ENCODE data around the gene TFIP11.

The TFIP11 gene

DNA sequence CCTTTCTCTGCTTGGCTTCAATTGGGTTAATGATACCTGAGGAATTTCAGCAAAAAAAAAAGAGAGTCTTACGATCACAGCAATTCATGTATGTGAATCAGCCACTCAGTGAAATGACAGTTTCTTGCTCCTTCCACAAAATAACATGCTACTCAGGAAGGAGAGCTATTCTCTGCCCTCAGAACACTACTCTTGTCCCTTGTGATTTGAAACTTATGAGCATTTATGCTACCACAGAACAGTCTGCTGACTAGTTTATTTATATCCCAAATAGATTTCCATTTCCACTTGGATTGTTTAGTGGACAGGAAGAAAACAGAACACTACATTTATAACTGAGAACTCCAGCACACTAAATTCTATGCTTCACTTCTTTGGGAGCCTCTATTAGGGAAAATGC, 8.5 kb downstream of the TFIP11 start:
- no peak for DNase-seq (ENCODE audit: low read depth in 2 of 2)

DNA sequence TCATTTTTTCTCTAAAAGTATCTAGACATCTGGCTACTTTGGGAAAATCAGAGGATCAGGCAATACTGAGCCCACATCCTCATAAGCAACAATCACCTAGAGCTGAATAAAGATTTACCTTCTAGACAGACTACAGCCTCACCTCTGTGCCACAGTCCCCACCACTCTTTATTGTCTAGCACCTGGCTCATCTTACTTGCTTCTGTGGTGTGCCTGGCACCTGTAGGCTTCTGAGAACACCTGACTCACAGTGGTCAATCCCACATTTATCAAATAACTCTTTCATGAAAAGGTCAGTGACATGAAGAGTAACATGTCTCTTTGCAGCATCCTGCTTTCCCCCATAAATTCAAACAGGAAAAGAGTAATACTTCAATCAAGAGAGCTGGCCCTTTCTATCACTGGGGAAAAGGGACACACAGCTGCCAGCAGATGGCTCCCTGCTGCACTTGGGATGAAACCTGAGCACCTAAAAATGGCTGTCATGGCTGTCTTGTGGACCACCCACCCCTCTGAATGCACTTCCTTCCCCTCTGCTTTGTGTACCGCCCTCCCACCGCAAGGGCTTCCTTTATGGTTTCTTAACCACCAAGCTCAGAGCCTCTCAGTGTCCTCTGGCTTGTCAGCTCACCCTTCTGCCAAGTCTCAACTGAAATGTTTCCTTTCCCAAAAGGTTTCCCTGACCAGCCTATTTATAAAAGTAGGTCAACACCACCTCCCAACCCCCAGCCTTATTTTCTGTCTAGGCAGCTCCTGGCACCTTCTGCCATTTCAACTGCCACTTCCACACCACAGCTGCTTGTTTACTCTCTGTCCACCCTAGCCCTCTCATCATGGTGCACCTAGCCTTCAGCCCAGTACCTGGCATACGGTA, 9.3 kb downstream of the TFIP11 start:
- peak; percentile 29 to 33 for DNase-seq (ENCODE audit: low read depth in 2 of 2)

DNA sequence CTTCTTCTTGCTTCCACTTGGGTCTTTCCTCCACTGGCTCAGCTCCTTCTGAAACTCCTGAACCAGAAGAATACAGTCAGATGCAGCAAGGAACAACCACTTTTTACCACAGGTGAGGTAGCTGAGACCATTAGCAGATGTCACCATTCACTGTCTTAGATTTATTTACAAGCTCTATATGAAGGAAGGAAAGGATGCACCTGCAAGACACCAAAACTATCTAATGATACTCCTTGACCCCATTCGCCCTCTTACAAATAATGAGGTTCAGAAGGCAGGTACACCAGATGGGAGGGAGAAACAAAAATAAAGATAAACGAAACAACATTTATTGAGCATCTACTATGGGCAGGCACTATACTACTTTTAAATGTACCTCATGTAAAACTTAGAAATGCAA, 10.3 kb downstream of the TFIP11 start:
- no peak for DNase-seq (ENCODE audit: low read depth in 2 of 2)

DNA sequence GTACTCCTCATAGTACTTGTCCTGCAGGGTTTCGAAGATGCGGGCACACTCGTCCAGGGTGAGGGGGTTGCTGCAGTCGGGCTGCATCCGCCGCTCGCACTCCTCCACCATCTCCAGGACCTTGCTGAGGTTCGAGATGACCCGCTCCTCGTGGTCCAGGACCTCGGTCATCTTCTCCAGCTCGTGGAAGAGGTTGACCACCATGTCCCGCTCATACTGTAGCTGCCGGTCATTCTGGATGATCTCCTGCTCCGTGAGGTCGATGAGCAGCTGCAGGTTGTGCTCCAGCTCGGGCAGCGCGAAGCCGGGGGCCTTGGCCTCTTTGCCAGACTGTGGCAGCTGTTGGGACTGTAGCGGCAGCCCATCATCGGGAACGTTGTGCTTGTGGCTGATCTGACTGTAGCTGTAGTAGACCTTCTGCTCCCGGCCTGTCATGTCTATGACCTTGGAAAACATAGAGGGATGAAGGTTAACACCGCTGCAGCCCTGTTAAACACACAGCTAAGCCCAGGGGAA, 13.0 kb downstream of the TFIP11 start:
- no peak for DNase-seq (ENCODE audit: low read depth in 2 of 2)

DNA sequence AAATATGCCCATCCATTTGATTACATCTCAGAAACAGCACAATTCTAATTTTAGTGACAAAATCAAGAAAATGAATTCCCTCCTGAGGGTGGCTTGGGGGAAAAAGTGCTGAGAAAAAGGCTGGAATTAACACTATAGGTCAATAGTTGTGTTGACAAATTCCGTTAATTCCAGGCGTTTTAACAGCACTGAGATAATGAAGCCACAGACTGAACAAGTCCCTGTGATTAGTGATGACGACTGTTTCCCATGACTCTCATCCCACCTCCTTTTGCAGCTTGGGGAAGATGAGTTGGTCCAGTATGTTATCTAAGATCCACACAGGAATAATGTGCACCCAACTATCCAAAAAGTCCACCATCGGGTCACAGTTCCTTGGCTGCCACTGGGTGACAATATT, 15.8 kb downstream of the TFIP11 start:
- no peak for DNase-seq (ENCODE audit: low read depth in 2 of 2)

DNA sequence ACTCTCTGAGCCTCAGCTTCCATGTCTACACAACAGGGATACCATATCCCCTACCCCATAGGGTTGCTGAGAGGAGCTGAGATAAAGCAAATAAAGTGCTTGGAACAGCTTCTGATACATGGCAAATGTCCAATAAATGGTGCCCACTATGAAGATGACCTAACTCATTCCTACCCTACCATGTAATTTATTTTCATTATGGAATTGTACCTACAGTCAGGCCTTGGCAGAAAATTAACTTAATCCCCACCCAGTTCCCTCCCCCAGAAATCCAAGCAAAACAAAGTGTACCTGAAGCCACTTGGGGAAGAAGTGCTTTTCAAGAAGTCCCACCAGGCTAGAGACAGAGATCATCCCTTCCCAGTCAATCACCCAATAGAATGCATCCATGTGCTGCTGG, 17.8 kb downstream of the TFIP11 start:
- no peak for DNase-seq (ENCODE audit: low read depth in 2 of 2)

DNA sequence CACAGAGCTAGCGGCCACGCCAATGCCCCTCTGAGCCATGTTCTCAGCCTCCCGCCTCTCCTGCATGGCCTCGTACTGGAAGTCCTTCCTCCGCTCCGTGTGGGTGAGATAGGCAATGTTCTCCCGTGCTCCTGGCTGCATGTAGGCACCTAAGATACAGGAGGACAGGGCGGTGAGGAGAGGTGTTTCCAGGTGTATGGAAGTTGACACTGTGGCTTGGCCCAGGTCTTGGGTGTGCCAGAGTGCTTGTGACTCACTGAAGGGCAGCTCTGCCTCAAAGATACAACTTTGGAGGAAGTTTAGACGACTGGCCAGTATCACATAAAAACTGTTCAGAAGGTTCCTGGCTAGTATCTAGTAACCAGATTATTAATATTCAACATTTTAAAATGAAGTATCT, 20.1 kb downstream of the TFIP11 start:
- no peak for DNase-seq (ENCODE audit: low read depth in 2 of 2)

DNA sequence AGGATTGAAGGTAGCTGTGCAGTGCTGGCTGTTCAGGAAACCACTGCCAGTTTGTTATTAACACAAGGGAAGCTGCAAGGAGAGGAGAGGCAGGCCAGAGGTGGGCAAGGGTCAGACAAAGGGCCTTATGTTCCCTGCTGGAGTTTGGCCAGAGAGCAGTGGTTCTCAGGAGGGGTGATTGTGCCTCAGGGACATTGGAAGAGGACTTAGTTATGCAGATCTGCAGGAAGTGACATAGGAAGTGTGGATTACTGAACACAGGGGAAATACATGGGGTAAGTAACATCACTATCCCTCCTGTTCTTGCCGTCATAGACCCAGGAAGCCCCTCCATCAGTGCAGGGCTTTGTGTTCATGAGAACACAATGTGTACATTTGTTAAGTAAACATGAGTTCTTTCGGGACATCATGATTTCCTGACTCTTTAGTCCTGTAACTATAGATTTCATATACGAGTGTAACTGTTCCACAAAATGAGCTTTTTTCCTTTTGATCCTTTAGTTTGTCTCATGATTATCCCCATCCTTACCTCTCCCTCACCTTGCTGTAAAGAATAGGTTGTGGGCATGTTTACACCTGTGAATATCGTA, 22.7 kb downstream of the TFIP11 start:
- no peak for DNase-seq (ENCODE audit: low read depth in 2 of 2)

DNA sequence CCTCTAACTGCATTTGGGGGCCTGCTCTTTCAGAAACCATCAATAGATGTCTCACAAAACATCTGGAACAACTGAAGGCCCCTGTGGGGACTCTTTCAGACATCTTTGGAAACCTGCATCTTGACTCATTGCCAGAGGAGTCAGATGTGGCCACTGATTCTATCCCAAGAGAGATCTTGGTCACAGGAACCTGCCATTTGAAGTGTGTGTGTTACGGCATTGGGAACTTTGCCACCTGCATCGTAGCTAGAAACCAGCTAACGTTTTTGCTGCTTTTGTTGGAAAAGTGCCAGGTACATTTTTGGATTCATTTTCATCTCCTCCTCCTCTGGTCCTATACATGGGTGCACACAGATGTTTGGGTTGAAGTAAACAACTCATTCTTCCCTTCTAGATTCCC, 24.3 kb downstream of the TFIP11 start:
- DNase-seq (ENCODE audit: low read depth in 2 of 2) = no peak

DNA sequence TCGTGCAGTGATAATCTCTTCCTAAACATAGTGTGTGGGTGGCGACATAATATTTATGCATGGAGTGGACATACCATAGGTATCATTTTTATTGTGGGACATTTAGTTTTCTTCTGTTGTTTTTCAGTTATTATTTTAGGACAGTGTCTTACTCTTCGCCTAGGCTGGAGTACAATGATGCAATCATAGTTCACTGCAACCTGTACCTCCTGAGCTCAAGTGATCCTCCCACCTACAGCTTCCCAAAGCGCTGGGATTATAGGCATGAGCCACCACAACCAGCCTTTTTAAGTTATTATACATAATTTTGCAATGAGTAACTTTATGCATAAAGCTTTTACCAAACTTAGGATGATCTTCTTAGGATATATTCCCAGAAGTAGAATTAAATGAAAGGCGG, 25.9 kb downstream of the TFIP11 start:
- no peak for DNase-seq (ENCODE audit: low read depth in 2 of 2)

DNA sequence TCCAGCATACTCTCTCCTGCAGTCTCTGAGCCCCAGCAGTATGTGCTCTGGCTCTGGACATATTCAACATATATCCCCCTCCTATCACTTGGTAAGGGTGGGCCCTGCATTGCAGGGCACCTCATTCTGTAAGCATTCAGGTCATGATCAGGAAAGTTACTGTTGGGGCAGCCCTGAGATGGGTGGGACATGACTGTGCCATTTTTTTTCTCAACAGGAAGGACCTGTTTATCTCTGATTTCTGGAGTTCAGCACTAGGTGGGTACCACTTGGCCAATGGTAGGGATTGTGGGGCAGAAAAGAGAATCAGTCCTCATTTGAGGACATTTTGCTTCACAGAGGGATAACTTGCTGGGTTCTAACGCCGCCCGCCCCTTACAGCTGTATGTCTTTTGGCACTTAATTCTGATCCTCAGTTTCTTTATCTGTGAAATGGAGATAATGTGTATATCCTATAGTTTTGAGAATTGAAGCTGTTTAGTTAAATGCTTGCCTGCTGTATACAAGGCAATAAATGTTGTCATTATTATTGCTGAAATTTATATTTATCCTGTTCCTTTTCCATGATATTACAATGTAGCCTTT, 26.4 kb downstream of the TFIP11 start:
- no peak for DNase-seq (ENCODE audit: low read depth in 2 of 2)

DNA sequence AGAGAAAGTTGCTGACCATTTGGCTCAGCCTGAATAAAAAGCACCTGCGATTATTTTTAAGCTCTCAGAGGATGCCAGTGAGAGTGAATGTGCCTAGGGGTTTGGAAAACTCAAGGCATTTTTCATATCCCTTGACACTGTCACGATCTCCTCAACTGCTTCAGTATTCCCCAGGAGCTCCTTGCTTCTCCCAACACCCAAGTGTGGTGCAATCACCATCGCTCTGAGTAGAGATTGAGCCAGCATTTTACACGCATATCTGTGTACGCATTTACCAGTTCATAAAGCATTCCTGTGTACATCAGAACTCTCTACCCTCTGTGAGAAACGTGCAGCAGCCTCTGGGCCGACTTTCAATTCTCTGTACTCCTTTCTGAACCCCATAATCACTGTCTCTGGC, 27.3 kb downstream of the TFIP11 start:
- DNase-seq (ENCODE audit: low read depth in 2 of 2) = no peak

DNA sequence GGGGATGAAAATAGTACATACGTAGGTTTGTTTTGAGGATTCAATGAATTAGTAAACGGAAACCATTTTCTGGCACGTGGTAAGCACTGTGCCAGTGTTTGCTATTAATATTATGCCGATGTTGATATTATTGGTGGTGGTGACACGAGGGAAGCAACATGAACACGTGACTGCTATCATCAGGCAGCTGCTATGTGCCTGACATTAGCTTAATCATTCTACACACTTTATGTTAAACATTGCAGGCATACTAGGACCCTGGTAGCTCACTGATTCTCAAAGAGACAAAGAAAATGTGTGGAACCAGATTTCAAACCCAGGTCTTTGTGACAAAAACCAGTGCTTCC, 27.9 kb downstream of the TFIP11 start:
- no peak for DNase-seq (ENCODE audit: low read depth in 2 of 2)

DNA sequence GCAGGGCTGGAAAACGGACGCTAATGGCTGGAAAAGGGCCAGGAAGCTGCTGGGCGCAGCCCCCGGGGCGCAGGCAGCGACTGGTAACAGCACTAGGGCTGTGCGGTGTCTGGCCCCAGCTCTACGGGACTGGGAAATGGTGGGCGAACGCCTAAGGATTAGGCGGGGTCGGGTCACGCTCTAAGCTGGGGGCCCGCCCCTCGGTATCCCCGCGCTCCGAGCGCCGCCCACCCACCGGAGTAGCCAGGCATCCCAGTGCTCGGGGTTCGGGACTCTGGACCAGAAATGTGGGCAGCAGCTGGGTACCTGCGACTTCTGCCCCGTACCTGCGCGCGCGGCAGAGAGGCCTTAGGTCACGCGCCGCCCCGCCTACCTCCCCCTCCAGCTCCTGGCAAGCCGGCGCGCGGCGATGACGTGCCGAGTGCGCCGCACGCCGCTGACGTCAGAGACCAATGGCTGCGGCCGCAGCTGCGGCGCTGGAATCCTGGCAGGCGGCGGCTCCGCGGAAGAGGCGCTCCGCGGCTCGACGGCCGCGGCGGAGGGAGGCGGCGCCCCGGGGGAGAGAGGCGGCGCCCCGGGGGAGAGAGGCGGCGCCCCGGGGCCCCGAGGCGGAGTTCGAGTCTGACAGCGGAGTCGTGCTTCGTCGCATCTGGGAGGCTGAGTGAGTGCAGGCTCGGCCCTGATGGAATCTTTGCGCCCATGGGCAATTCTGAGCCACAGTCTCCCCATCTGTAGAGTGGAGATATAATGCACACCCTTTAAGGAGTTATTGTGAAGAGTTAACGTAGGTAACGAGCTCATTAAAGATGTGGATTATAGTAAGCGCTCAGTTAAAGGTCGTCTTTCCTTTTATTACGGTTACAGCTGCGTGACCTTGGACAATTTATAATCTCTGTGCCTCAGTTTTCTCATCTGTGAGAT, 28.6 kb downstream of the TFIP11 start, which contains the start of the genes HPS4 and SRRD:
TSS of gene HPS4 (minus strand) at position 345 of the 921 bp plus-strand sequence. CDS start 2,021 bp downstream, outside the sequence.
TSS of gene SRRD (plus strand) at position 439 of the 921 bp plus-strand sequence. CDS start at position 453, 14 bp downstream.
- DNase-seq (ENCODE audit: low read depth in 2 of 2) = peak; percentile 87

DNA sequence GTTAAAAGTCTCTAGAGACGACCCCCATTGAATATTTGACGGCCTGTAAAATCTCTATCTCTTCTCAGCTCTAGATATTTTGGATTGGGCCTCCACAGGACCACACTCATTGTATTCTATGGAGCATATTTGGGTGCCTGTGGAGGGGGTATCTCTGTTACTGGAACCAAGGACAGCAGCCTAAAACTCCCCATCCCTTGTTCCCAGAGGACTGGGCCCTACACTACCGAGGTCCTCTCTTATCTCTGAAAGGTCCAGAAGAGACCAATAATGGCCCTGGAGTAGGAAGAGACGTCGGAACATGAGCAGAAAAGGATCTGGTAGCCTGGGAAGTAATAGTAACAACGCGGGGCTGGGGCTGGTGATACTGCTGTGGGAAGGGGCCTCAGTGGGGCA, 29.2 kb downstream of the TFIP11 start:
- DNase-seq (ENCODE audit: low read depth in 2 of 2) = no peak

DNA sequence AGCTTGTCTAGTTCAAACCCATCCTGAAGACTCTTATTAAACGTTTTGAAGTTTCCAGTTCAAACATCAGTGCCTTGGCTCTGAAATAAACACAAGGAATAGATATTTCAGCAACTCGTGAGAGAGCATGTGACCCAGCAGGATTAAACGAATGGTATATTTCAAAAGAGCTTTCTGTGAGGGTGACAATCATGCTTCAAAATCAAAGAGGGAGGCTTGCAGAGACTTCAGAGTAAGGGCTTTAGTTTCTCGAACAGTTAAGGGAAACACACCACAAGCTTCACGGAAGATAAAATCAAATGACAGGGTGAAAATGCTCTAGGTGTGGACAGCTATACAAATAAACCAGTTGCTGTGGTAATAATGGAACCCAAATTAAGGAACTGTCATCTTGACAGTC, 30.1 kb downstream of the TFIP11 start:
- no peak for DNase-seq (ENCODE audit: low read depth in 2 of 2)

DNA sequence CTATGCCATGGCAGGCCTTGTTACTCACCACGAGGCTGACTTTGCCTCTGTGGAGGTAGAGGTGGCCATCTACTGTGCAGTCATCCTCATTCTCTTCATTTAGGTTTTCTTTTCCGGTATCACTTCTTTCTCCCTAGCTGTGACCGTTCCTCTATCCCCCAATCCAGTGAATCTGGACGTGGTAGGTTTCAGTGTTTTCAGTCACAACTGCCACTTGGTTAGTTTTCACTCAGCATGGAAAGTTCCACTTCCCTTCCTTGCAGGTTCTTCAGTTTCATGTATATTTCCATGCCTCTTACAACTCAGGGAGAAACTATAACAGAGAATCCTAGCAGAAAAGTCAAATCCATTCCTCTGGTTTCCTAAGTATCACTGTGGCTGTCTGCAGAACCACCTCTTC, 30.6 kb downstream of the TFIP11 start:
- DNase-seq (ENCODE audit: low read depth in 2 of 2) = no peak

DNA sequence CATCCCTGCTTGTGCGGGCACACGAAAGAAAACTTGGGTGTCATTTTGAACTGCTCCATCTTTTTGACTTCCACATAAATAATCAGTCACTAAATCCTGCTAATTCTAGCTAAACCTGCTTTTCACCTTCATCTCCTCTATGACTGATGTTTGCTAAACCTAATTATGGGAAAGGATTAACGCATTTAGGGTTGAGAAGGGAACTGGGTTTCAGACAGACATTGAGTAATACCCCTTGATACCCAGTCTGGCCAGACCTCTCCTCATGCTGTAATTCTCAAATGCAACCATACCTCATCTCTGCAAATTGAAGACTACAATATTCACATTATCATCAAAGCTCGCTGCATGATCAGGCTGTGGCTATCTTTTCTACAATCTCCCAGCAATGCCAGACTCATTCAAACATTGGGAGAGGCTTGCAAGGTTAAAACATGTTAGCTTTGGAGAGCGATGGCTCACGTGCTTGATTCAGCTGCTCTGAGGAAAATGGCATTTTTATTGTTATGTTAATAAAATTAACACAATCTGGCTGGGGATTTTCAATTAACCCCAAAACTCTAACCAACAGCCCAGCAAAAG, 31.1 kb downstream of the TFIP11 start:
- DNase-seq (ENCODE audit: low read depth in 2 of 2) = no peak

DNA sequence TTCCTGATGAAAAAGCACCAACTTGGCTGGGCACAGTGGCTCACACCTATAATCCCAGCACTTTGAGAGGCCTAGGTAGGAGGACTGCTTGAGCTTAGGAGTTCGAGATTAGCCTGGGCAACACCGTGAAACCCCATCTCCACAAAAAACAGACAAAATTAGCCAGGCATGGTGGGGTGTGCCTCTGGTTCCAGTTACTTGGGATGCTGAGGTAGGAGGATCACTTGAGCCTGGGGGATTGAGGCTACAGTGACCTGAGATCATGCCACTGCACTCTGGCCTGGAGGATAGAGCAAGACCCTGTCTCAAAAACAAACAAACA, 31.7 kb downstream of the TFIP11 start:
- no peak for DNase-seq (ENCODE audit: low read depth in 2 of 2)

DNA sequence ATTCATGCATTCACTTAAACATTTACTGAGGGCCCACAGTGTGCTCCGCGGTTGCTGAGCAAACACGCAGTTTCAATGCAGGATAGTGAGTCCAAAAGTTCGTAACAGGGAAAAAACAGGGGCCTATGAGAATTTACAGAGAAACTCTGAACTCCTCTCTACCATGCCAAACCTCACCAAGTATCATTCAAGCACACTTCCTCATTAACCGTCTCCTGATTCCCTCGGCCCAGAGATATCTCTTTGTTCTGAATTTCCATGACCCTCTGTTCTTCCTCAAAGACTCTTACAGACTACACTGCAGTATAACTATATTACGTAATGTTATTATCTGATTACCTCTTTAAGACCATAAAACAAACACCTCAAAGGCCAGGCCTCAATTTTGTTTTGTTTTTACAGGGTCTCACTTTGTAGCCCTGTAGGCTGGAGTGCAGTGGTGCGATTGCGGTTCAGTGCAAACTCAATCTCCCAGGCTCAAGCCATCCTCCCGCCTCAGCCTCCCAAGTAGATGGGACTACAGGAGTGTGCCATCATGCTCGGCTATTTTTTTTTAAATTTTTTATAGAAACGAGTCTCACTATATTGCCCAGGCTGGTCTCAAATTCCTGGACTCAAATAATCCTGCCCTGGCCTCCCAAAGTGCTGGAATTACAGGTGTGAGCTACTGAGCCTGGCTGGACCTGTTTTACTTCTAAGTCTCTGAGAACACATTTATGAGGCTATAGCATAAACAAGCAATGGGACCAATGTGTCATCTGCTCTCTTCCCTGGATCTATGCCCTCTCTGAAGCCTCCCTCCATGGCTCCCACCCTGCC, 32.3 kb downstream of the TFIP11 start:
- no peak for DNase-seq (ENCODE audit: low read depth in 2 of 2)
